NCI-H2081 treated with DMSO at 0.1 percent for 48 hours (cell line): Measurements from ENCODE around the gene TACSTD2.
A peak's percentile ranks its signal among the peaks of the same experiment; 100 is the strongest.
"Not testable (repeated sequence)": the region's sequence is repeated elsewhere in the genome, so short reads cannot be mapped to it uniquely, and the experiment has no call there.

ENCODE experiments used
- DNase-seq: peaks from one replicate; lab custom pipeline; 2025; lab: John Stamatoyannopoulos, UW

TACSTD2 gene

GRCh38 chr1:58563715-58564114 lies 13.3 kb downstream of the TACSTD2 start:
- not testable (repeated sequence) for DNase-seq

GRCh38 chr1:58561633-58562032 lies 15.4 kb downstream of the TACSTD2 start:
- DNase-seq: no peak

- no peak for DNase-seq
Observed at GRCh38 chr1:58555393-58555792, 21.7 kb downstream of the TACSTD2 start.

GRCh38 chr1:58551186-58552140 lies 25.6 kb downstream of the TACSTD2 start:
- no peak for DNase-seq

GRCh38 chr1:58549291-58549690 lies 27.8 kb downstream of the TACSTD2 start:
- DNase-seq: not testable (repeated sequence)

GRCh38 chr1:58548371-58548770 lies 28.7 kb downstream of the TACSTD2 start:
- DNase-seq: no peak

- DNase-seq: peak; percentile 85
Observed at GRCh38 chr1:58546520-58547308, 30.3 kb downstream of the TACSTD2 start, which contains the start of gene OMA1. Gene OMA1, minus strand, starts transcription at chr1:58546726. Its CDS starts 7,432 bp downstream, at chr1:58539294.

GRCh38 chr1:58545591-58546519 lies 31.2 kb downstream of the TACSTD2 start:
- DNase-seq: no peak

GRCh38 chr1:58543260-58543659 lies 33.8 kb downstream of the TACSTD2 start:
- no peak for DNase-seq

- no peak for DNase-seq
Observed at GRCh38 chr1:58539553-58539952, 37.5 kb downstream of the TACSTD2 start.

GRCh38 chr1:58538821-58539220 lies 38.2 kb downstream of the TACSTD2 start:
- DNase-seq: no peak

- DNase-seq: not testable (repeated sequence)
Observed at GRCh38 chr1:58531842-58532241, 45.2 kb downstream of the TACSTD2 start.

GRCh38 chr1:58529284-58529683 lies 47.8 kb downstream of the TACSTD2 start:
- DNase-seq: no peak

- no peak for DNase-seq
Observed at GRCh38 chr1:58528518-58528917, 48.5 kb downstream of the TACSTD2 start.
